IMR-90 (cell line): ENCODE data around the gene MSN.

ENCODE experiments used
- FOS ChIP-seq: fragments of 150-350 bp; IDR thresholded peaks from 2 replicates; pipeline ENCODE4 v1.6.1; 2016; ENCODE audit warnings: low read depth, low read length
- MXI1 ChIP-seq: IDR thresholded peaks from 2 replicates; pipeline ENCODE4 v1.6.1; 2012; ENCODE audit warnings: low read depth, mild to moderate bottlenecking, low read length, moderate library complexity, borderline replicate concordance
- POLR2A ChIP-seq: IDR thresholded peaks from 2 replicates; pipeline ENCODE4 v1.6.1; 2012; ENCODE audit warnings: mild to moderate bottlenecking, low read depth, low read length
- RAD21 ChIP-seq: IDR thresholded peaks from 2 replicates; pipeline ENCODE4 v1.6.1; 2012; ENCODE audit warnings: low read length, improper control_type of control experiment
- RCOR1 ChIP-seq: IDR thresholded peaks from 2 replicates; pipeline ENCODE4 v1.6.1; 2012; ENCODE audit warnings: mild to moderate bottlenecking, low read length, improper control_type of control experiment; ENCODE audit not compliant: insufficient replicate concordance
- SMC3 ChIP-seq: fragments of 150-350 bp; IDR thresholded peaks from 2 replicates; pipeline ENCODE4 v1.6.1; 2016; ENCODE audit warnings: low read depth, mild to moderate bottlenecking, antibody characterized with exemption, low read length, moderate library complexity
- USF2 ChIP-seq: fragments of 150-350 bp; IDR thresholded peaks from 2 replicates; pipeline ENCODE4 v1.6.1; 2017; ENCODE audit warnings: mild to moderate bottlenecking, antibody characterized with exemption, low read length, low read depth

- no peak for TF ChIP-seq FOS
- TF ChIP-seq POLR2A, result no peak
- no peak for TF ChIP-seq SMC3
- no peak for TF ChIP-seq RCOR1
- no peak for TF ChIP-seq MXI1
- TF ChIP-seq RAD21, result no peak
- TF ChIP-seq USF2, result no peak
Observed at GRCh38 chrX:65726715-65727114, 59.3 kb downstream of the MSN start.
